HG03432 (cell line): Measurements from ENCODE around the gene SYK.

Source experiments
- ATAC-seq: cut with Tn5 transposase; IDR thresholded peaks from one replicate; pipeline ENCODE4 v1.9.1; 2021; ENCODE audit warnings: mild to moderate bottlenecking, moderate library complexity; ENCODE audit not compliant: unreplicated experiment

The SYK gene

GRCh38 chr9:90900130-90900529 is 98.5 kb downstream of the SYK start:
- ATAC-seq, result no peak

- ATAC-seq, result no peak
Measured at GRCh38 chr9:90901933-90902332, 100.3 kb downstream of the SYK start.

GRCh38 chr9:90903766-90904424 is 102.3 kb downstream of the SYK start:
- no peak for ATAC-seq

DNA sequence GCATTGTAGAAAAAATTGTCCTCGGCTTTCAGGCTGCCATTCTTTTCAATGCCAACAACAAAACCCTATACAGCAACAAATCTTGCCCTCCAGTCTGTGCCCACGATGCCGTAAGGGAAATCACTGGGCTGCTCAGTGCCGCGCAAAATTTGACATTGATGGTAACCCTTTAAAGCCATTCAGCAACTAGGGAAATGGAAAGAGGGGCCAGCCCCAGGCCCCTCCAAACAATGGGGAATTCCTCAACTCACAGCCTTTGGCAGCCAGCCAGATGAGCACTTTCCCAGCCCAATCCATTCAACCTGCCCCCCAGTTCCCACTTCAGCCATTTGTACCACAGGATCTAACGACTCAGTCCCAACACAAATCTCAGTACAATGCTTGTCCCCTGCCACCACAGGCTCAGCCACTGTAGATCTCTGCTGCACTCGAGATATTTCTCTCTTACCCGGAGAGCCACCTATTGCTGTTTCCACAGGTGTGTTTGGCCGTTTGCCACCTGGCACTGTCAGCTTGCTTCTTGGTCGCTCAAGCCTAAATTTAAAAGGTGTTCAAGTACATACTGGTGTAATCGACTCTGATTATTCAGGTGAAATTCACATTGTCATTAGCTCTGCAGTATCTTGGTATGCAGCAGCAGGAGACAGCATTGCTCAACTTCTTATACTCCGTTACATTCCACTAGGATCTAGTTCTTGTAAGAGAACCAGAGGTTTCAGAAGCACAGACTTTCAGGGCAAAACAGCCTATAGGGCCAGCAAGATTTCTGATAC is 103.3 kb downstream of the SYK start:
- ATAC-seq, result no peak

GRCh38 chr9:90905822-90906221 is 104.2 kb downstream of the SYK start:
- ATAC-seq, result no peak

DNA sequence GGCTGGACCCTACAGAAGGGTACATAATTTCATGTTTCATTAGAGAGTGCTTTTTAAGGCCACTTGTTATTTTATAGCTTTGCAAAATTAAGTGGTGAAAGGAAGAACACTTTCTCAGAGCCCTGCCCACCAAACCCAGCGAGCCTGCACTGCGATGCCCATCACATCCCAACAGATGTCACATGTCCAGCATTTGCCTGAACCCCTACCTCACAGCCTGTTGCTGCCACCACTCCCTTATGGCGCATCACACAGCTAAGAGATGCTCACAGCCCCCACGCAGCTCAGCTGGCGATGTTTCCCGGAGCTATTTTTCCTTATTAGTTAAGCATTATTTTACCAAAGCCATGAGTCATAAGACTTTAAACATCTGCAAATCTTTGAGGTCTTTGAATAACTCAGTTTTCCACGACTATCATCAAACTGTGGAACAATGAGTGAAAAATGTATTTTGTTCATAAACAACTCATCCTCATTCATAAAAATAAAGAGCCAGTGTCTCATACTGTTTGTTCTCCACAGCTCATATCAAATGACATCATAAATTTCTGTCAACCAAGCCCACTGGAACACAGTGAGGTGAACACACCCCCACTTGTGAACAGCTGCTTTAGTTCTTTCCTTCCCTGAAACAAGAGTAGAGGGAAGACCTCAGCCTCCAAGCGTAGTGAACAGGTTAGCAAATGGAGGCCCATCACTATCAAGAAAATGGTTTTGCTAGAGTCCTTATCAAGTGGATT is 104.9 kb downstream of the SYK start:
- no peak for ATAC-seq

DNA sequence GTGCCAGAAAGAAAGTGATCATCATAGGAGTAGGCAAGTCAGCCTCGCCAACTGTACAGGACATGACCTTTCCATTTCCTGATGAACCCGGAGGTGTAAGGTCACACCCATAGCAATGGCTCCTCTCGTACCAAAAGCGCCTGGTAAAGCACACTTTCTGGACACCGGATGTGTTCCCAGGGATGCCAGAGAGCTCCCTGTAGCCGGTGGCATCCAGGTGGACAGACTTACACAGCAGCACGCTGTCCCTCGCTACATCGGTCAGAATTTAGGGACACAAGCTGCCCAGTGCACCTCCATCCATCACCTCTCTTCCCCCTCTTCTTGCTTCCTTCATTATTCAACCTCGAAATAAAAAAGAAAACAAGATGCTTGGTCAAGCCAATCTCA is 105.4 kb downstream of the SYK start:
- ATAC-seq, result no peak

GRCh38 chr9:90907790-90908189 is 106.2 kb downstream of the SYK start:
- ATAC-seq, result no peak

- peak; percentile 68 for ATAC-seq
Measured at GRCh38 chr9:90909225-90909624, 107.6 kb downstream of the SYK start.

GRCh38 chr9:90909747-90910283 is 108.2 kb downstream of the SYK start:
- no peak for ATAC-seq

DNA sequence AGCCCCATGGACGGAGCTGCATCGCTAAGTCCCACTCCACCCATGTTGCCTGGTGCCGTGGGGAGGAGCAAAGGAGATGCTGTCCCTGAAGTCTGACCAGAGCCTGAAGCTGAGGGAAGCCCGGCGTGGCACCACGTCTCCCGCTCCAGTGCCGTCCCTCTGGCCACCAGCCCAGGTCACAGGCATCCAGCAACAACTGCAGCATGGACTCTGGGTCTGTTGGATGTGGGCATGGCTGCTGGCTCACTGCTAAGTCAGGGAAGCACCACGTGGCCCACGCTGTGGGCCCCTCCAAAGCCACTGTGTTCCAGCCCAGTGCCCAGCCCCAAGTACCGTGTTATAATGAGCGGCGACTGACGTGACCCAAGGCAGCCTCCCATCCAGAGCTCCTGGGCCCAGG is 112.6 kb downstream of the SYK start:
- ATAC-seq, result no peak

- peak; percentile 84 for ATAC-seq
Measured at GRCh38 chr9:90914868-90915483, 113.4 kb downstream of the SYK start.

- ATAC-seq, result no peak
Measured at GRCh38 chr9:90915693-90916092, 114.1 kb downstream of the SYK start.

- no peak for ATAC-seq
Measured at GRCh38 chr9:90916147-90916734, 114.6 kb downstream of the SYK start.

- ATAC-seq, result no peak
Measured at GRCh38 chr9:90919883-90920282, 118.3 kb downstream of the SYK start.

DNA sequence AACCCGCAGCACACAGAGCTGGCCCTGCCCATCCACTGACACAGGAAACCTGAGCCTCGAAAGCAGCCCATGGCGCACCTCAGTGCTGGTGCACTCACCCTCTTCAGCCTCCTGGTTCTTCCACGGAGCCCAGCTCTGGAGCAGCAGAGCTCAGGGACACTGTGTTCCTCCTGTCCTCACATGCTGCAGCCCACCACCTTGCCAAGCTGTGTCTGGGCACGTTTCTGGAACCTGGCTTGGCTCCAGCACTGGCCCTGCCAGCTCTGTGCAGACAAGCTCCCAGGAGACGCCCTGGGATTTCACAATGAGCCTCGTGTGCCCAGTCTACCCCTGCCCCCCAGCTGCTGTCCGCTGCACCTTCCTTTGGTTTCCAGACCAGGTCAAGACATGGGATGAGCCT is 119.5 kb downstream of the SYK start:
- no peak for ATAC-seq

DNA sequence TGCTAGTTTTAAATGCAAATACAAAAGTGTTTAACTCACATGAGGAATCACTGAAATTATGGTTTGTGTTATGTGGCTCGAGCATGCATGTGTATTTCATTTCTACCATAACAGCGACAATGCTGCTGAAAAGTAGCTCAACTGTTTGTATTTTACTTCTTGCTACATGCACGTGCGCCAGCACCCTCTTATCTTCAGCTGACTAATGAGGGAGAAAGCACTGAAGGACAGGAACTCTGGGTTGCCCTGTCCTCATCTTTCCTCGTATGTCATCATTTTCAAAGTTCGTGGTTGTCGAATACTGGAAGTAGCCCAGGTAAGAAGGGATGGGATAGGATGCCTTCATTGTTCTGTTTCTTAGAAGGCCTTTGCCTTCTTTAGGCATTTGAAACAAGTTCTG is 120.3 kb downstream of the SYK start:
- no peak for ATAC-seq

DNA sequence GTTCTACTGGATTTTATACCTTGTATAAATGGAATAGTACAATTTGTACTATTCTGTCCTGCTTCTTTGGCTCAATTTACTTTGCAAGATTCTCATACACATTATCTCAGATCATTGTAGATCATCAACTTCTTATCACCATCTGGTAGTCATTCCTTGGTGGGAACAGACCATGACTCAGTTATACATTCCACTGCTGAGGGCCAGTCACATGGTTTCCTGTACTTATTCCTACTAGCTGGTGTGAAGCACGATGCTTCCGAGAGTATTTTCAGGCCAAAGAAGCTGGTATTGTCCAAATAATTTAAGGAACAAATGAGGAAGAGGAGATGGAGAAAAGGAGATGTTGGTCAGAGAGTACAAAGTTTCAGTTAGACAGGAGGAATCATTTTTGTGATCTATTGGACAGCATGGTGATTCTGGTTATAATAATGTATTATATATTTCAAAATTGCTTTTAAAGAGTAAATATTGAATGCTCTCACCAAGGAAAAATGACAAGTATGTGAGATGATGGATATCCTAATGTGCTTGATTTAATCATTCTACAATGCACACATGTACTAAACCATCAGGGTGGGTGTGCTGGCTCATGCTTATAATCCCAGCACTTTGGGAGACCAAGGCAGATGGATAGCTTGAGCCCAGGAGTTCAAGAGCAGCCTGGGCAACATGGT is 124.1 kb downstream of the SYK start:
- ATAC-seq, result no peak

- ATAC-seq, result no peak
Measured at GRCh38 chr9:90926936-90927335, 125.3 kb downstream of the SYK start.

- ATAC-seq, result no peak
Measured at GRCh38 chr9:90927496-90927895, 125.9 kb downstream of the SYK start.
